NAMALWA (cell line): ENCODE data around the gene YY1AP1.
"Not testable (repeated sequence)": the region's sequence is repeated elsewhere in the genome, so short reads cannot be mapped to it uniquely, and the experiment has no call there.

Experiments
- DNase-seq: peaks from one replicate; pipeline ENCODE4 v3.0.0-alpha.2; 2015; ENCODE audit warnings: low spot score

Gene YY1AP1

GRCh38 chr1:155645034-155645598, 43.5 kb downstream of the YY1AP1 start:
- no peak for DNase-seq

- no peak for DNase-seq
These were observed 45.3 kb downstream of the YY1AP1 start for GRCh38 chr1:155643230-155643629.

- DNase-seq, result not testable (repeated sequence)
These were observed 45.9 kb downstream of the YY1AP1 start for GRCh38 chr1:155642559-155643180.

GRCh38 chr1:155640367-155640766, 48.2 kb downstream of the YY1AP1 start:
- DNase-seq, result no peak

- no peak for DNase-seq
These were observed 52.0 kb downstream of the YY1AP1 start for GRCh38 chr1:155636397-155637153.

- DNase-seq, result not testable (repeated sequence)
These were observed 62.1 kb downstream of the YY1AP1 start for GRCh38 chr1:155626428-155626827.

GRCh38 chr1:155623357-155623756, 65.2 kb downstream of the YY1AP1 start:
- DNase-seq, result no peak

GRCh38 chr1:155622191-155622590, 66.4 kb downstream of the YY1AP1 start:
- no peak for DNase-seq

- DNase-seq, result not testable (repeated sequence)
These were observed 75.3 kb downstream of the YY1AP1 start for GRCh38 chr1:155613226-155613625.

- DNase-seq, result not testable (repeated sequence)
These were observed 78.3 kb downstream of the YY1AP1 start for GRCh38 chr1:155610257-155610647.

GRCh38 chr1:155609515-155610256, 78.9 kb downstream of the YY1AP1 start, which contains the start of gene MSTO1:
Gene MSTO1, plus strand, starts transcription at chr1:155610218. Its CDS starts 31 bp downstream, at chr1:155610249.
- peak; percentile 99 for DNase-seq
